Measurements from ENCODE around the gene PCDHGB6. TPM values are rescaled to one million over a fixed set of nuclear protein-coding genes. Genes with fewer than 3 reads are reported as not detected.
"Not testable (repeated sequence)": the region's sequence is repeated elsewhere in the genome, so short reads cannot be mapped to it uniquely, and the experiment has no call there.

The PCDHGB6 gene
- total RNA-seq, 1 donor, result 6.2 TPM

- not testable (repeated sequence) for H2AFZ ChIP-seq (ENCODE audit: low read length); H3K4me2 ChIP-seq (ENCODE audit: insufficient read depth, low read length); H3K27me3 ChIP-seq (ENCODE audit: insufficient read depth, low read length); H3K79me2 ChIP-seq (ENCODE audit: insufficient read depth, low read length); H3K4me3 ChIP-seq (ENCODE audit: insufficient read depth, low read length); H3K36me3 ChIP-seq (ENCODE audit: insufficient read depth, low read length); DNase-seq (ENCODE audit: insufficient read length, low spot score, missing footprints); H4K20me1 ChIP-seq (ENCODE audit: insufficient read depth, low read length); H3K27ac ChIP-seq (ENCODE audit: low read depth, low read length); H3K4me1 ChIP-seq (ENCODE audit: insufficient read depth, low read length); H3K9me3 ChIP-seq (ENCODE audit: low read depth, low read length)
These were observed 7.4 kb downstream of the PCDHGB6 start for GRCh38 chr5:141415275-141415618.

DNA sequence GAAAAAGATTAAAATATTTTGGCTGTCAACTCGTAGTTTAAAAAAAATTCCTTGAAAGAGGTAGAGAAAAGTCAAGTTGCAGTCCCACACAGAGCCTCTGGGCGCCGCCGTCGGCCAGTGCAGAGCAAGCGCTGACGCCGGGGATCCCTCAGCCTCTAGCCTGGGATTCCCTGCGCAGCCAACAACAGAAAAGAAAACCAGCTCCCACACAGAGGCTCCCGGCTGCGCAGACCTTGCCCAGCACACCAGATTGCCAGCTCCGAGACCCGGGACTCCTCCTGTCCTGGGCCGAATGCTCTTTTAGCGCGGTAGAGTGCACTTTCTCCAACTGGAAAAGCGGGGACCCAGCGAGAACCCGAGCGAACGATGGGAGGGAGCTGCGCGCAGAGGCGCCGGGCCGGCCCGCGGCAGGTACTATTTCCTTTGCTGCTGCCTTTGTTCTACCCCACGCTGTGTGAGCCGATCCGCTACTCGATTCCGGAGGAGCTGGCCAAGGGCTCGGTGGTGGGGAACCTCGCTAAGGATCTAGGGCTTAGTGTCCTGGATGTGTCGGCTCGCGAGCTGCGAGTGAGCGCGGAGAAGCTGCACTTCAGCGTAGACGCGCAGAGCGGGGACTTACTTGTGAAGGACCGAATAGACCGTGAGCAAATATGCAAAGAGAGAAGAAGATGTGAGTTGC lies 9.8 kb downstream of the PCDHGB6 start, which contains the start of gene PCDHGB7:
PCDHGB7 (plus strand) TSS at position 184 of the 679 bp plus-strand sequence; CDS start at position 367, 183 bp downstream.
- H3K79me2 ChIP-seq (ENCODE audit: insufficient read depth, low read length); H4K20me1 ChIP-seq (ENCODE audit: insufficient read depth, low read length); H3K27me3 ChIP-seq (ENCODE audit: insufficient read depth, low read length); H3K36me3 ChIP-seq (ENCODE audit: insufficient read depth, low read length); H3K4me1 ChIP-seq (ENCODE audit: insufficient read depth, low read length); H3K27ac ChIP-seq (ENCODE audit: low read depth, low read length): not testable (repeated sequence)
- H3K9me3 ChIP-seq (ENCODE audit: low read depth, low read length), result peaks cover 11% of the 10 kb centered on the region
- peak; percentile 94 for DNase-seq (ENCODE audit: insufficient read length, low spot score, missing footprints)
- TF ChIP-seq, protein P1, sequence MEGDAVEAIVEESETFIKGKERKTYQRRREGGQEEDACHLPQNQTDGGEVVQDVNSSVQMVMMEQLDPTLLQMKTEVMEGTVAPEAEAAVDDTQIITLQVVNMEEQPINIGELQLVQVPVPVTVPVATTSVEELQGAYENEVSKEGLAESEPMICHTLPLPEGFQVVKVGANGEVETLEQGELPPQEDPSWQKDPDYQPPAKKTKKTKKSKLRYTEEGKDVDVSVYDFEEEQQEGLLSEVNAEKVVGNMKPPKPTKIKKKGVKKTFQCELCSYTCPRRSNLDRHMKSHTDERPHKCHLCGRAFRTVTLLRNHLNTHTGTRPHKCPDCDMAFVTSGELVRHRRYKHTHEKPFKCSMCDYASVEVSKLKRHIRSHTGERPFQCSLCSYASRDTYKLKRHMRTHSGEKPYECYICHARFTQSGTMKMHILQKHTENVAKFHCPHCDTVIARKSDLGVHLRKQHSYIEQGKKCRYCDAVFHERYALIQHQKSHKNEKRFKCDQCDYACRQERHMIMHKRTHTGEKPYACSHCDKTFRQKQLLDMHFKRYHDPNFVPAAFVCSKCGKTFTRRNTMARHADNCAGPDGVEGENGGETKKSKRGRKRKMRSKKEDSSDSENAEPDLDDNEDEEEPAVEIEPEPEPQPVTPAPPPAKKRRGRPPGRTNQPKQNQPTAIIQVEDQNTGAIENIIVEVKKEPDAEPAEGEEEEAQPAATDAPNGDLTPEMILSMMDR (IDR thresholded peaks at IDR 0.05; ENCODE audit: extremely low read depth, low read depth, low read length), result peak; percentile 81
- H2AFZ ChIP-seq (ENCODE audit: low read length), result peak within 1 kb of the TSS; percentile 45
- H3K4me3 ChIP-seq (ENCODE audit: insufficient read depth, low read length), result peak within 1 kb of the TSS; percentile 70
- peak within 1 kb of the TSS; percentile 75 for H3K4me2 ChIP-seq (ENCODE audit: insufficient read depth, low read length)

- TF ChIP-seq, protein P1 (IDR thresholded peaks at IDR 0.05; ENCODE audit: extremely low read depth, low read depth, low read length), result no peak
- peak overlapping the region; percentile 14 for H3K4me3 ChIP-seq (ENCODE audit: insufficient read depth, low read length)
These were observed 11.5 kb downstream of the PCDHGB6 start for GRCh38 chr5:141419074-141419880.

GRCh38 chr5:141420855-141421488 lies 13.2 kb downstream of the PCDHGB6 start, which contains the start of gene PCDHGA11:
TSS of gene PCDHGA11 (plus strand) at chr5:141421051. CDS start at chr5:141421228, 177 bp downstream.
- Histone ChIP-seq H3K27ac (ENCODE audit: low read depth, low read length) (peak within 1 kb of the TSS; percentile 36), H3K4me2 (ENCODE audit: insufficient read depth, low read length) (peak within 1 kb of the TSS; percentile 83), H4K20me1 (ENCODE audit: insufficient read depth, low read length) (no peaks in the 10 kb centered on the region), H3K27me3 (ENCODE audit: insufficient read depth, low read length) (no peaks in the 10 kb centered on the region), H3K36me3 (ENCODE audit: insufficient read depth, low read length) (no peaks in the 10 kb centered on the region), H3K4me1 (ENCODE audit: insufficient read depth, low read length) (peaks cover 8% of the 10 kb centered on the region), H3K9me3 (ENCODE audit: low read depth, low read length) (peaks cover 15% of the 10 kb centered on the region), H3K79me2 (ENCODE audit: insufficient read depth, low read length) (peaks cover 11% of the 10 kb centered on the region), H2AFZ (ENCODE audit: low read length) (peak within 1 kb of the TSS; percentile 80), H3K4me3 (ENCODE audit: insufficient read depth, low read length) (peak within 1 kb of the TSS; percentile 79)
- TF ChIP-seq, protein P1 (IDR thresholded peaks at IDR 0.05; ENCODE audit: extremely low read depth, low read depth, low read length), result peak; percentile 78
- peak; percentile 95 for DNase-seq (ENCODE audit: insufficient read length, low spot score, missing footprints)

More at GRCh38 chr5:141419074-141419880, 11.5 kb downstream of the PCDHGB6 start:
- H3K79me2 ChIP-seq (ENCODE audit: insufficient read depth, low read length), result peaks cover 11% of the 10 kb centered on the region
- peaks cover 15% of the 10 kb centered on the region for H3K9me3 ChIP-seq (ENCODE audit: low read depth, low read length)
- H3K4me2 ChIP-seq (ENCODE audit: insufficient read depth, low read length), result no peak overlapping the region
- H2AFZ ChIP-seq (ENCODE audit: low read length), result no peak overlapping the region
- no peaks in the 10 kb centered on the region for H4K20me1 ChIP-seq (ENCODE audit: insufficient read depth, low read length)
- H3K4me1 ChIP-seq (ENCODE audit: insufficient read depth, low read length), result peaks cover 8% of the 10 kb centered on the region
- H3K27me3 ChIP-seq (ENCODE audit: insufficient read depth, low read length), result no peaks in the 10 kb centered on the region
- no peaks in the 10 kb centered on the region for H3K36me3 ChIP-seq (ENCODE audit: insufficient read depth, low read length)
- DNase-seq (ENCODE audit: insufficient read length, low spot score, missing footprints), result no peak
- no peak overlapping the region for H3K27ac ChIP-seq (ENCODE audit: low read depth, low read length)
